GM13976 (cell line): Measurements from ENCODE around the gene FAF1.

ENCODE experiments used
- DNase-seq: peaks from one replicate; pipeline ENCODE4 v3.0.0; 2012; ENCODE audit warnings: low spot score
- in situ Hi-C: fragments of 300-500 bp; cut with MboI; formaldehyde crosslinking; loops from one replicate; pipeline ENCODE4 v1.12.0; 2022; ENCODE audit warnings: low sequenced_read_pairs, mixed read lengths, inconsistent platforms; ENCODE audit not compliant: unreplicated experiment
- TF ChIP-seq, protein P1 (sequence below): IDR thresholded peaks from 2 replicates; pipeline ENCODE4 v1.5.1; 2012; ENCODE audit warnings: borderline replicate concordance, mild to moderate bottlenecking; ENCODE audit not compliant: insufficient read depth; ENCODE audit errors: extremely low read depth, missing control alignments, control extremely low read depth

Gene FAF1

DNA sequence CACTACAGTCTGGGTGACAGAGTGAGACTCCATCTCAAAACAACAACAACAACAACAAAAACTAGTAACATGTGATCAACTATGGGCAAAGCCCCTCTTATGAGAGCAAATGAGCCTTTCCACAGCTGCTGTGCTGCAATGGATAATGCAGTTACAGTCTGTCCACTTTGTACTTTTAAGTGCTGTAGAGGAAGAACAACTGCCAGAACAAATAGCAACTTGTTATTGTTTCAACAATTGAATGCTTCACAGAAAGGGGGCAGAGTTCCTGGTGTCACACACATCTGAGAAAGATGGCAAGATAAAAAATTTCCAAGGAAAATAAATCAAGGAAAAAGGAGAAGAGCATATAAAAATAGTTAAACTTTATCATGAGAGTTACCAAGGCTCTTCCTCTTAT, 293.2 kb downstream of the FAF1 start:
- DNase-seq: no peak
- in situ Hi-C loops: no loop called here
- TF ChIP-seq, protein P1, sequence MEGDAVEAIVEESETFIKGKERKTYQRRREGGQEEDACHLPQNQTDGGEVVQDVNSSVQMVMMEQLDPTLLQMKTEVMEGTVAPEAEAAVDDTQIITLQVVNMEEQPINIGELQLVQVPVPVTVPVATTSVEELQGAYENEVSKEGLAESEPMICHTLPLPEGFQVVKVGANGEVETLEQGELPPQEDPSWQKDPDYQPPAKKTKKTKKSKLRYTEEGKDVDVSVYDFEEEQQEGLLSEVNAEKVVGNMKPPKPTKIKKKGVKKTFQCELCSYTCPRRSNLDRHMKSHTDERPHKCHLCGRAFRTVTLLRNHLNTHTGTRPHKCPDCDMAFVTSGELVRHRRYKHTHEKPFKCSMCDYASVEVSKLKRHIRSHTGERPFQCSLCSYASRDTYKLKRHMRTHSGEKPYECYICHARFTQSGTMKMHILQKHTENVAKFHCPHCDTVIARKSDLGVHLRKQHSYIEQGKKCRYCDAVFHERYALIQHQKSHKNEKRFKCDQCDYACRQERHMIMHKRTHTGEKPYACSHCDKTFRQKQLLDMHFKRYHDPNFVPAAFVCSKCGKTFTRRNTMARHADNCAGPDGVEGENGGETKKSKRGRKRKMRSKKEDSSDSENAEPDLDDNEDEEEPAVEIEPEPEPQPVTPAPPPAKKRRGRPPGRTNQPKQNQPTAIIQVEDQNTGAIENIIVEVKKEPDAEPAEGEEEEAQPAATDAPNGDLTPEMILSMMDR: no peak

DNA sequence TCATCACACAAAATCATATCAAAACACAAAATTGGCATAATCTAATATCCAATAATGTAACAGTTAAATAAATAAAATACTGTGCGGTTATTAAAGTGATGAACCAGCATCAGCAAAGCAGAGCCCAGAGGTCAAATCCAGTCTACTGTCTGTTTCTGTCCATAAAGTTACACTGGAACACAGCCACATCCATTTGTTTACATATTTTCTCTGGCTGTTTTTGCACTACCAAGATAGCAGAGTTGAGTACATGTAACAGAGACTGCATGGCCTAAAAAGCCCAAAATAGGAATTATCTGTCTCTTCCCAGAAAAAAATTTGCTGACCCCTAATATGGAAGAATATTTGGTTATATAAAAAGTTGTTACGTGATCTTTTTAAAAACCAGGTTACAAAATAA, 294.7 kb downstream of the FAF1 start:
- in situ Hi-C loops: no loop called here
- TF ChIP-seq, protein P1: no peak
- no peak for DNase-seq

DNA sequence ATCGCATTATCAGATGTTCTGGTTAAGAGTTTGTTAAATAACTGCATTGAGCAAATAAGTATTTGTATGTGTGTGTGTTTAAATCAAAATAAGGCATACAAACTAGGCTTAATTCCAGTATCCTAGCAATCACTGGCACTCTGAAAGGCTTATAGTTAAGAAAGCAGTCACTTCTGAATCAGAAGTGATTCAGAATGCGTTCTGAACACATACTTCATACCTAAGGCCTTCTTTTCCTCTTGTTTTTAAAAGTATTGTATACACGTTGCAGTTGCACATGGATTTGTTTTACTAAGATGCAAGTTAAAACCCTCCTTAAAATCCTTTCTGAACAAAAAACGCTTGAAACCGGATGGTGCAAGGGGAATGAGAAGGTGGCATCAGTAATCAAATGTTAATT, 298.4 kb downstream of the FAF1 start:
- in situ Hi-C loops: no loop called here
- DNase-seq: no peak
- TF ChIP-seq, protein P1: no peak

DNA sequence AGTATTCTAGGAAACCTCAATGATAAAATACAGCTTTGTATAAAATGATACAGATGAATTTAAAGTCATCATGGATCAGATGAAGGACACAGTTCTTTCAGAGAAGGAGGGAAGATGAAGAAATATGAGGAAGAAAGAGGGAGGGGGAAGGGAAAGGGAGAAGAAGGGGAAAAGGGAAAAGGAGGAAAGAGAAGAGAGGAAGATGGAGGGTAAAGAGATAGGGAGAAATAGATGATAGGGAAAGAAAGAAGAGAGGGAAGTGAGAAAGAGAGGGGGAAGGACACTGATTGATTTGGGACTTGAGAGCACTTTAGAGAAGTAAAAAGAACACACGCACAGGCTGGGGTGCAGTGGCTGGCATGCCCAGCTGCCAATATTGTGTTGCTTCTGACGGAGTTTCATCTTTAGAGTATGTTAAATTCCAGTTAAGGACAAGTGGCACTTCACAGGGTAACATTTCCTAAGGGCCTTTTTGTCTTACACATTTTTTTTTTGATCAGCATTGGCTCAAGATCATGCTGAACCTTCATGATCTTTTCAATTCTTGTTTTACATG, 300.9 kb downstream of the FAF1 start:
- DNase-seq: no peak
- in situ Hi-C loops: no loop called here
- TF ChIP-seq, protein P1: no peak

DNA sequence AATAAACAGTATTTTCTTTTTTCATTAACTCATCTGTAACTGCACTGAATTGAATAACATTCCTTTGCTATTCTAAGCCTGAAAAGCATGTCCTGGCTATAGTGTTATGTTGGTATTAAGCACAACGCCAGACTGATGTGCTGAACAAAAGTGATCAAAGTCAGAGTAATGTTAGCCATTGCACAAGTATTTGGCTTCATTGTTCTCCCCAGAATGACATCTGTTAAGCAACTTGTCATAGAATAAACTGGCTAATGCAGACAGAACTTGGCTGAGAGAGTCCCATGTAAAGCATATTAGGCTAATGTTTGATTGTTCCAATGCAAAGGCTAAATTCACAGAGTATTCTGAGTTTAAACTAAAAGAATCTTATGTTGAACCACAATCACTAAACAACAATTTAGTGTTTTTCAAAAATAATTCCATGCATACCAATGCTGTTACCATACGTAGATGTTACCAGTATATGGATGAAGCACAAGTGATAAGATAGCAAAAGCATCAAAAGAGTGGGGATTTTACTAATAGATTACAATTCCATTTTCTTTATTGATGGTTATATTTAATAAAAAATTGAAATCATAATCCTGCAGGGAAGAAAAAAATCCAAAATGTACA, 301.5 kb downstream of the FAF1 start:
- no peak for DNase-seq
- in situ Hi-C loops: no loop called here
- TF ChIP-seq, protein P1: no peak

DNA sequence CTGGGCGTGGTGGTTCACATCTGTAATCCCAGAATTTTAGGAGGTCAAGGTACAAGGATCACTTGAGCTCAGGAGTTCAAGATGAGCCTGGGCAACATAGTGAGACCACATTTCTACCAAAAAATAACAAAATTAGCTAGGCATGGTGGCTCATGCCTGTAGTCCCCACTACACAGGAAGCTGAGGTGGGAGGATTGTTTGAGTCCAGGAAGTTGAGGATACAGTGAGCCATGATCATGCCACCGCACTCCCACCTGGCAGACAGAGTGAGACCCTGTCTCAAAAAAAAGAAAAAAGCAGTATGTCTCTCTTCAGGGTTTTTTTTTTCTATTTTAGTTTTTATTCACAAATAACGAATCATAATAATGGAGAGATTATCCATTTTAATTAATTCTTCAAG, 303.1 kb downstream of the FAF1 start:
- no peak for DNase-seq
- in situ Hi-C loops: no loop called here
- TF ChIP-seq, protein P1: no peak
